GM19193 (cell line): ENCODE results near the gene PXK.

Experiments used
- POLR2A ChIP-seq: IDR thresholded peaks from 4 replicates; pipeline ENCODE4 v1.6.1; 2011; ENCODE audit not compliant: insufficient read depth, insufficient read length; ENCODE audit errors: extremely low read depth

The PXK gene

DNA sequence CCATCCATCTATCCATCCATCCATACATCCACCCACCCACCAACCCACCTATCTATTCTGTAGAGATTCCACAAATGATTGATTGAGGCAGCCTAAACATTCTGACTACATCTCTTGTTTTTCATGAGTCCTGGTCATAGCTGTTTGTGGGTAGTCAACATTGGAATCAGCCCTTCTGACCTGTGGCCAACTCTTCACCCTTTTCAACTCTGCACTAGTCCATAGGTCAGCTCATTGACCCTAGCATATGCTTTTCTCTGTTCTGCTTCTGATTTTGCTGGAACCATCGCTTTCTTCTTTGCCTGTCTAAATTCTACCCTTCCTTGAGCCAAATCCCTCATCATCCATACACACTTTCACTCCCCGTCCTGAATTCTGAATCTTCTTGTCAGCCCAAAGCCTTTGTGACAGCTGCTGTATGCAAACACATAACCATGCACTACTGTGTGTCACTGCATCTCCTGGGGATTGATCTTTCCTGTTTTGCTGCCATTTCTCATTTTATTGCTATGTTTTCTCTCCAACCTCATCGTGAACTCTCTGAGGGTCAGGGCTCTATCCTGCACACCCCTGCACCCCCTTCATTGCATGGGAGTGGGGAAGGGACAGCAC, 142.4 kb downstream of the PXK start:
- TF ChIP-seq POLR2A, result no peak
